GM13976 (cell line): ENCODE data around the gene DHX58.

Source experiments
- DNase-seq: peaks from one replicate; pipeline ENCODE4 v3.0.0; 2012; ENCODE audit warnings: low spot score
- in situ Hi-C: fragments of 300-500 bp; cut with MboI; formaldehyde crosslinking; loops from one replicate; pipeline ENCODE4 v1.12.0; 2022; ENCODE audit warnings: low sequenced_read_pairs, mixed read lengths, inconsistent platforms; ENCODE audit not compliant: unreplicated experiment
- TF ChIP-seq, protein P1 (sequence below): IDR thresholded peaks from 2 replicates; pipeline ENCODE4 v1.5.1; 2012; ENCODE audit warnings: borderline replicate concordance, mild to moderate bottlenecking; ENCODE audit not compliant: insufficient read depth; ENCODE audit errors: extremely low read depth, missing control alignments, control extremely low read depth

Gene DHX58

DNA sequence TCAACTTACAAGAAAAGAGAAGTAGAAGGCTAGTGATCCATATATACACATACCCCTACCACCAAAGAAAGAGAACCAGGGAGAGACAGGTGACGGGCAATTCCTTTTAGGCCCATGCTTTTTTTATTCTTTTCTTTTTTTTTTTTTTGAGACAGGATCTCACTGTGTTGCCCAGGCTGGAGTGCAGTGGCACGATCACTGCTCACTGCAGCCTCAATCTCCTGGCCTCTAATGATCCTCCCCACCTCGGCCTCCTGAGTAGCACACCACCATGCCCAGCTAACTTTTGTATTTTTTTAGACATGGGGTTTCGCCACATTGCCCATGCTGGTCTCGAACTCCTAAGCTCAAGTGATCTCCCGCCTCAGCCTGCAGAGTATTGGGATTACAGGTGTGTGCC is 14.9 kb upstream of the DHX58 start:
- no peak for DNase-seq
- TF ChIP-seq, protein P1, sequence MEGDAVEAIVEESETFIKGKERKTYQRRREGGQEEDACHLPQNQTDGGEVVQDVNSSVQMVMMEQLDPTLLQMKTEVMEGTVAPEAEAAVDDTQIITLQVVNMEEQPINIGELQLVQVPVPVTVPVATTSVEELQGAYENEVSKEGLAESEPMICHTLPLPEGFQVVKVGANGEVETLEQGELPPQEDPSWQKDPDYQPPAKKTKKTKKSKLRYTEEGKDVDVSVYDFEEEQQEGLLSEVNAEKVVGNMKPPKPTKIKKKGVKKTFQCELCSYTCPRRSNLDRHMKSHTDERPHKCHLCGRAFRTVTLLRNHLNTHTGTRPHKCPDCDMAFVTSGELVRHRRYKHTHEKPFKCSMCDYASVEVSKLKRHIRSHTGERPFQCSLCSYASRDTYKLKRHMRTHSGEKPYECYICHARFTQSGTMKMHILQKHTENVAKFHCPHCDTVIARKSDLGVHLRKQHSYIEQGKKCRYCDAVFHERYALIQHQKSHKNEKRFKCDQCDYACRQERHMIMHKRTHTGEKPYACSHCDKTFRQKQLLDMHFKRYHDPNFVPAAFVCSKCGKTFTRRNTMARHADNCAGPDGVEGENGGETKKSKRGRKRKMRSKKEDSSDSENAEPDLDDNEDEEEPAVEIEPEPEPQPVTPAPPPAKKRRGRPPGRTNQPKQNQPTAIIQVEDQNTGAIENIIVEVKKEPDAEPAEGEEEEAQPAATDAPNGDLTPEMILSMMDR = no peak

DNA sequence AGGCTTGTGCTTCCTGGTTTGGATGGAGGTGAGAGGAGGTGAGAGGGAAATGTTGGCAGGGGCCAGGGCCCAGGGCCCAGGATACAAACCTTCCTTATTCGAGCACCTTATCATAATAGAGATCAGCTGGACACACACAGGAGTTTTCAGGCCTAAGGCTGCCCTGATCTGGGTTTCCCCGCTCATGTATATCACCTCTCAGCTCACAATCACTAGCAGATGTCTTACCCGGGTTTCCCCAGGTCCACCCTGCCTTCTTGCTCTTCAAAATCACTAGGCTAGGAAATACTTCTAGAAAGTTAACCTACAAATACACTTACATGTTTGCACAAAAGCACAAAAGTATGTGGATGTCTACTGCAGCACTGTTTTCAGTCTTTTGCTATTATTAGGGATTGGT is 14.3 kb upstream of the DHX58 start:
- no peak for DNase-seq
- in situ Hi-C loops = no loop called here

More for the DNA sequence above, 14.9 kb upstream of the DHX58 start:
- in situ Hi-C loops = no loop called here

DNA sequence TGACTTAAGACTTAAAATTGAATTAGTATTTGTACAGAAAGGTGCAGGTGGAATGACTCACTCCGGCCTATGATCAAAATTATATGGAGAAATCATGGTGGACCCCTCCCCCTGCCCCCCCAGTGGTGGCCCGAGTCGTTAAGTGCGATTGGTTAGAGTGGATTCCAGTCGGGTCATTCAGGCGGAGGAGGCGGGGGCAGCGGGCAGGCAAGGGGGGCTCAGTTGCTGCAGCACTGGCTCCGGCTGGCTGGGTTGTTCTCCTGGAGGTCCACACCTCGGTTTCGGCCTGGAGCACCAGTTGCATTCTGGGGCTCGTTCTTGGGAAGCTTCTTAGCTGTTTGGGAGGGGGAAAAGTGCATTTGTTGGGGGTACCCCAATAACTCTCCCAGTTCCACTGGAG is 13.1 kb upstream of the DHX58 start:
- DNase-seq = no peak
- in situ Hi-C loops = no loop called here
- TF ChIP-seq, protein P1 = no peak

More for the DNA sequence above, 14.3 kb upstream of the DHX58 start:
- TF ChIP-seq, protein P1 = no peak

DNA sequence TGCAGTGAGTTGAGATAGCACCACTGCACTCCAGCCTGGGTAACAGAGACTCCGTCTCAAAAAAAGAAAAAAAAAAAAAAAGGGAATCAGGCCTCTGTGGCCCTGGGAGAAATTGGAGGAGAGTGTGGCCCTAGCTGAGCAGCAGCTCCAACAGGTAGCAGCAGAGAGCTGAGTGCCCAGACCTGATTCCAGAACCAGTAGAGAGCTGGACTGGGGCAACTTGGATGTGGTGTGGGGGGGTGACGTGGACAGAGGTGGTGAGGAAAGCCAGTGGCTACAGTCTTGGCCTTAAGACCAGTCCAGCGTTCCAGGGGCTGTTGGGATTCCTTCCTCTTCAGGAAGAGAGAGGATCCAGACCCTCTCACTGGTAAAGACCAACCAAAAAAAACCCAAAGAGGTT is 11.7 kb upstream of the DHX58 start:
- TF ChIP-seq, protein P1 = no peak
- DNase-seq = no peak
- in situ Hi-C loops = no loop called here

DNA sequence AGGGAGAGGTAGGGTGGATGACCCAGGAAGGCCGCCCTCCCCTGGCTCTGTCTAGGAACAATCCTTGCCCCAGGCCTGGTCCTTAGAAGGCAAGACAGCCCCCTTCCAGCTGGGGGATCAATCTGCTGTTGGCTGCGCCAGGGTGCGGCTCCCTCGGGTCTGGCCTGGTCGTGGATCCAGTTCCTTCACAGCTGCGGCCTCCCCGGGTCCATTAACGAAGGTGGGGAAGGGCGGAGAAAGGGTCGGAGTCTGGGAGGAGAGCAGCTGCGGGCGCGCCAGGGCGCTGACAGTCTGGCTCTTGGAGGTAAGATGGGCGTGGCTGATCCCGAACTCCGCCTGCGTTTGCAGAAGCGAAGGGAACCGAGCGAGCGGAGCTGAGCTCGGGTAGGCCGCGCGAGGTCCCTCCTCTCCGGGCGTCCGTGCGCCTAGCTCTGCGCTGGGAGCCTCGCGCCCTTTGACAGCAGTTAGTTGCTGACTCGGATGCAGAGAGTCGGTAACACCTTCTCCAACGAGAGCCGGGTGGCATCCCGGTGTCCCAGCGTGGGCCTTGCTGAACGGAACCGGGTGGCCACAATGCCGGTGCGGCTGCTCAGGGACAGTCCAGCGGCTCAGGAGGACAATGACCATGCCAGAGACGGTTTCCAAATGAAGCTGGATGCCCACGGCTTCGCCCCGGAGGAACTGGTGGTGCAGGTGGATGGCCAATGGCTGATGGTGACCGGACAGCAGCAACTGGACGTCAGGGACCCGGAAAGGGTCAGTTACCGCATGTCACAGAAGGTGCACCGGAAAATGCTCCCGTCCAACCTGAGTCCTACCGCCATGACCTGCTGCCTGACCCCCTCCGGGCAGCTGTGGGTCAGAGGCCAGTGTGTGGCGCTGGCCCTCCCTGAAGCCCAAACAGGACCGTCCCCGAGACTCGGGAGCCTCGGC is 10.1 kb upstream of the DHX58 start, which contains the start of gene HSPB9:
HSPB9 (plus strand) TSS at position 434 of the 933 bp plus-strand sequence; CDS start at position 481, 47 bp downstream.
- DNase-seq = no peak
- in situ Hi-C loops = no loop called here
- TF ChIP-seq, protein P1 = no peak

DNA sequence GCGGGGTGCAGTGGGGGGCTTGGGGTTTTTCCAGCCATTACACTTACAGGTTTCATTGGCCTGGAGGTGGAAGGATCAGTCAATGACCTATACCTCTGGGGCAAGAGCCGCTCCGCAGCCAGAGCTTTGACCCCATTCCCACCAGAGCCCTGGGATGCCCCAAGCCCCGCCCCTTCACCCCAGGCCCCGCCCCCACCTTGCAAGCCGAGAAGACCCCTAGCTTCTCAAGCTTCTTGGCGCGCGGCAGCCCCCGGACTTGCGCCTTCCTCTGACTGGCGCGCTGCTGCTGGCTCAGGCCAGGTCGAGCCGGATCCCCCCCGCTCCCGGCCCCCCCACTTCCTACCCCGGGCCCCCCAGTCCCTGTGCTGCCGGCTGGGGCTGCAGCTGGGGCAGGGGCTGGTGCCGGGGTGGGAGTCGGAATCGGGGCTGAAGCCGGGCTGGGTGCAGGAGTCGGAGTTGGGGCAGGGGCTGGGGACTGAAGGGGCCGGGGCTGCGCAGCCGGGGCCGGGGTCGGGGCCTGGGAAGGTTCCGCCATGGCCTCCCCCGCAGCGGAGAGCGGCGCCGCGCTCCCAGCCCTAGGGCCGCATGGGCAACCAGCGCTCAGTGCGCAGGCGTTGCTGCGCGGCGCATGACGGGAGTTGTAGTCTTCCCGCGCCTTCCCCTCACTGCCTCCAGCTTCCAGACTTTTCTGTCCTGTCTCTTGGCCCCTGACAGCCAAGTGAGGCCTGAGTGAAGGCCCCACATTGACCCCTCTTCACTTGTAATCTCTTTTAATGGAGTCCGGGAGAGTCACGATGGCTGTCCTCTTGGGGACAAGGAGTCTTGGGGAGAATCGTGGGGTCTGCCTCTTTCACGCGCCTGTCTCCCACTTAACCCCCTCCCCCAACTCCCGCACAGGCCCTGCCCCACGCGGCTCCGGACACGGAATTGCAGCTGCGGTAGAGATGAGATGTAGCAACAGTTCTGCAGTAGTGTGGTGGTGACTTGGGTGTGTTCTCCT is 8.6 kb upstream of the DHX58 start, which contains the start of gene KAT2A:
KAT2A (minus strand) TSS at position 598 of the 1,000 bp plus-strand sequence; CDS start at position 535, 63 bp downstream.
- in situ Hi-C loops = no loop called here
- TF ChIP-seq, protein P1 = no peak
- DNase-seq = peak; percentile 95
